H9 (cell line): ENCODE data around the gene LINS1. TPM values are rescaled to one million over a fixed set of nuclear protein-coding genes. Genes with fewer than 3 reads are reported as not detected.

ENCODE experiments used
- DNase-seq: peaks from one replicate; pipeline ENCODE4 v3.0.0-alpha.2; 2017
- H2AFZ ChIP-seq: one replicate; pipeline ENCODE4 v1.6.1; 2013; ENCODE audit warnings: mild to moderate bottlenecking, low read length, control low read depth, moderate library complexity
- H2AK5ac ChIP-seq: 2 replicates; pipeline ENCODE4 v1.6.1; 2013; ENCODE audit warnings: low read length, control low read depth, mixed read lengths; ENCODE audit not compliant: insufficient read length
- H2BK120ac ChIP-seq: one replicate; pipeline ENCODE4 v1.6.1; 2013; ENCODE audit warnings: low read depth, mild to moderate bottlenecking, low read length, control low read depth, inconsistent platforms; ENCODE audit not compliant: poor library complexity, severe bottlenecking
- H2BK12ac ChIP-seq: 2 replicates; pipeline ENCODE4 v1.6.1; 2013; ENCODE audit warnings: low read length, control low read depth, mixed read lengths, low read depth; ENCODE audit not compliant: insufficient read length
- H2BK15ac ChIP-seq: 2 replicates; pipeline ENCODE4 v1.6.1; 2013; ENCODE audit warnings: low read depth, low read length, control low read depth
- H2BK20ac ChIP-seq: one replicate; pipeline ENCODE4 v1.6.1; 2013; ENCODE audit warnings: low read depth, mild to moderate bottlenecking, low read length, control low read depth, inconsistent platforms; ENCODE audit not compliant: poor library complexity, severe bottlenecking
- H2BK5ac ChIP-seq: 2 replicates; pipeline ENCODE4 v1.6.1; 2013; ENCODE audit warnings: low read length, control low read depth, mixed read lengths; ENCODE audit not compliant: insufficient read length
- H3K14ac ChIP-seq: 2 replicates; pipeline ENCODE4 v1.6.1; 2013; ENCODE audit warnings: low read length, control low read depth; ENCODE audit not compliant: insufficient read depth
- H3K18ac ChIP-seq: 2 replicates; pipeline ENCODE4 v1.6.1; 2013; ENCODE audit warnings: low read depth, mild to moderate bottlenecking, mixed read lengths, low read length, control low read depth; ENCODE audit not compliant: insufficient read length
- H3K23ac ChIP-seq: 2 replicates; pipeline ENCODE4 v1.6.1; 2013; ENCODE audit warnings: low read length, control low read depth, mixed read lengths, low read depth; ENCODE audit not compliant: insufficient read length
- H3K23me2 ChIP-seq: 2 replicates; pipeline ENCODE4 v1.6.1; 2013; ENCODE audit warnings: low read depth, mild to moderate bottlenecking, mixed read lengths, low read length, control low read depth; ENCODE audit not compliant: insufficient read length, poor library complexity, severe bottlenecking
- H3K27ac ChIP-seq: 2 replicates; pipeline ENCODE4 v1.5.1; 2013; ENCODE audit warnings: low read length, control low read depth, mixed read lengths, low read depth; ENCODE audit not compliant: insufficient read length
- H3K27me3 ChIP-seq: 2 replicates; pipeline ENCODE4 v1.6.1; 2013; ENCODE audit warnings: low read length, control low read depth, inconsistent platforms; ENCODE audit not compliant: insufficient read depth
- H3K4ac ChIP-seq: 2 replicates; pipeline ENCODE4 v1.6.1; 2013; ENCODE audit warnings: low read depth, mild to moderate bottlenecking, control low read depth, inconsistent platforms, low read length, moderate library complexity
- H3K4me1 ChIP-seq: 2 replicates; pipeline ENCODE4 v1.6.1; 2013; ENCODE audit warnings: low read length, control low read depth, inconsistent platforms; ENCODE audit not compliant: insufficient read depth
- H3K4me2 ChIP-seq: 2 replicates; pipeline ENCODE4 v1.6.1; 2013; ENCODE audit warnings: low read length, control low read depth, mixed read lengths; ENCODE audit not compliant: insufficient read length, insufficient read depth
- H3K56ac ChIP-seq: 2 replicates; pipeline ENCODE4 v1.6.1; 2013; ENCODE audit warnings: low read depth, mild to moderate bottlenecking, mixed read lengths, low read length, control low read depth; ENCODE audit not compliant: insufficient read length
- H3K79me1 ChIP-seq: 2 replicates; pipeline ENCODE4 v1.6.1; 2013; ENCODE audit warnings: low read depth, mild to moderate bottlenecking, moderate library complexity, low read length, control low read depth, inconsistent platforms; ENCODE audit not compliant: insufficient read depth, poor library complexity, severe bottlenecking
- H3K79me2 ChIP-seq: 2 replicates; pipeline ENCODE4 v1.6.1; 2013; ENCODE audit warnings: low read length, control low read depth, inconsistent platforms; ENCODE audit not compliant: insufficient read depth
- H3K9ac ChIP-seq: 2 replicates; pipeline ENCODE4 v1.6.1; 2013; ENCODE audit warnings: low read length, control low read depth, mixed read lengths; ENCODE audit not compliant: insufficient read length; ENCODE audit errors: extremely low read depth
- H3K9me3 ChIP-seq: one replicate; pipeline ENCODE4 v1.6.1; 2013; ENCODE audit warnings: low read depth, low read length, inconsistent platforms; ENCODE audit not compliant: control insufficient read depth
- H3T11ph ChIP-seq: one replicate; pipeline ENCODE4 v1.6.1; 2013; ENCODE audit warnings: mild to moderate bottlenecking, low read length, control low read depth, inconsistent platforms
- H4K20me1 ChIP-seq: one replicate; pipeline ENCODE4 v1.6.1; 2013; ENCODE audit not compliant: control insufficient read depth, insufficient read length, insufficient read depth
- H4K5ac ChIP-seq: 2 replicates; pipeline ENCODE4 v1.6.1; 2013; ENCODE audit warnings: low read depth, mild to moderate bottlenecking, mixed read lengths, low read length, control low read depth; ENCODE audit not compliant: insufficient read length
- H4K8ac ChIP-seq: replicated peaks from 2 replicates; pipeline ENCODE4 v1.6.1; 2013; ENCODE audit warnings: low read length, control low read depth, mixed read lengths, low read depth; ENCODE audit not compliant: insufficient read length
- H4K91ac ChIP-seq: 2 replicates; pipeline ENCODE4 v1.6.1; 2013; ENCODE audit warnings: low read depth, mild to moderate bottlenecking, moderate library complexity, mixed read lengths, low read length, control low read depth; ENCODE audit not compliant: insufficient read length
- H3K27ac Mint-ChIP-seq, 3 experiments: 2 replicates in 2 of 3; 3 replicates in 1 of 3; pipeline ENCODE4 v1.8.0; 2020 to 2021; ENCODE audit warnings: mixed read lengths in 3 of 3, mild to moderate bottlenecking in 1 of 3, moderate library complexity in 1 of 3
- H3K27me3 Mint-ChIP-seq: 2 replicates; pipeline ENCODE4 v1.8.0; 2021; ENCODE audit warnings: low read depth, mild to moderate bottlenecking, moderate library complexity, mixed read lengths
- H3K36me3 Mint-ChIP-seq, 3 experiments: 2 replicates in 2 of 3; 3 replicates in 1 of 3; pipeline ENCODE4 v1.8.0; 2020 to 2021; ENCODE audit warnings: low read depth in 3 of 3, mixed read lengths in 3 of 3; ENCODE audit not compliant: insufficient read depth in 1 of 3
- H3K4me1 Mint-ChIP-seq, 2 experiments: 2 replicates each; pipeline ENCODE4 v1.8.0; 2020; ENCODE audit warnings: mixed read lengths in 2 of 2
- H3K4me3 Mint-ChIP-seq, 2 experiments: 2 replicates in 1 of 2; 3 replicates in 1 of 2; pipeline ENCODE4 v1.8.0; 2020 to 2021; ENCODE audit warnings: mild to moderate bottlenecking in 2 of 2, mixed read lengths in 2 of 2, moderate library complexity in 1 of 2
- H3K9me3 Mint-ChIP-seq, 2 experiments: 2 replicates in 1 of 2; 3 replicates in 1 of 2; pipeline ENCODE4 v1.8.0; 2020; ENCODE audit warnings: mild to moderate bottlenecking in 2 of 2, mixed read lengths in 2 of 2, moderate library complexity in 1 of 2
- WGBS: extraction: QIAGEN DNeasy Blood & Tissue Kit; methylation state at CpG from one replicate; pipeline ENCODE4 v1.1.7; 2013; ENCODE audit warnings: missing lambda C conversion rate, low lambda C conversion rate, mixed read lengths; ENCODE audit not compliant: insufficient read length; ENCODE audit errors: extremely low coverage; 5-methylcytosine and 5-hydroxymethylcytosine counted together
- total RNA-seq: library from RNA; stranded (reverse); gene quantifications from 2 replicates; pipeline ENCODE4 v1.2.1, GENCODE V29; 2021
- TF ChIP-seq, protein P1 (sequence below): fragments of 200-600 bp; sonication (generic); conservative IDR thresholded peaks from 3 replicates; pipeline ENCODE4 v1.8.0; 2021; ENCODE audit warnings: antibody characterized with exemption, mild to moderate bottlenecking

Gene LINS1
- total RNA-seq, 1 experiment from 2014 or later: 8.8 TPM

DNA sequence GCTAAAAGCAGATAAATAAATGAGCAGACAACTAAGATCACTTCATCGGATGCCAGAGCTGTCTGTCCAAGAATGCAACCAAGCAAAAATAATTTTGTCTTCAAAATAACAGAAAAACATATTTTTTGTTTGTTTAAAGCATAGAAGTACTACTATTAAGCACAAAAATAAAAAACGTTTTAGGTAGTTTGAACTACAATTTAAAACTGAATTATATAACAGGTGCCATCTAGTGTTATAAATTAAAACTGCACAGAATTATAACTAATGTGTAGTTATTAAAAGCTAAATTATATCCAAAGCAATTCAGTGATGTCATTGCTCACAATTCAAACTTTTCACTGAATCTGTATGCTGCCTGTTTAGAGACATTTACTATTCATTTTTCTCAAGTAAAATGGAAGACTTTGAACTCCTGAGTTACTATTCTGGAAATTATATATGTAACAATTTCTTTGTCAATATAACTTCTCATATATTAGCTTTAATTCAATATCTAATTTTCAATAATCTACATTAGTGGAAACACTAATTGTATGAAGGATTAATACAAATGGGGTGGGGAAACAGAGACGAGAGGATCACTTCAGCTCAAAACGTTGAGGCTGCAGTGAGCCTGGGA, 29.5 kb downstream of the LINS1 start:
- no peaks in the 10 kb centered on the region for H3K27me3 ChIP-seq
- no peak overlapping the region for H3K14ac ChIP-seq
- no peak overlapping the region for H3K18ac ChIP-seq
- H3K4me1 ChIP-seq: no peaks in the 10 kb centered on the region
- H3K4ac ChIP-seq: no peak overlapping the region
- Mint-ChIP-seq H3K4me3 (no peak overlapping the region), H3K9me3 (no peaks in the 10 kb centered on the region), H3K27me3 (no peaks in the 10 kb centered on the region), H3K4me1 (no peaks in the 10 kb centered on the region), H3K27ac (no peak overlapping the region; a peak in 1 of 7 replicates), H3K36me3 (peaks cover 4 to 16% (median 5%) of the 10 kb centered on the region in 3 experiments; a peak in 4 of 7 replicates)
- no CpG with 5 or more reads among the region's 4 CpGs for WGBS
- no peak overlapping the region for H3K9ac ChIP-seq
- no peak overlapping the region for H3K23ac ChIP-seq
- DNase-seq: no peak
- TF ChIP-seq, protein P1, sequence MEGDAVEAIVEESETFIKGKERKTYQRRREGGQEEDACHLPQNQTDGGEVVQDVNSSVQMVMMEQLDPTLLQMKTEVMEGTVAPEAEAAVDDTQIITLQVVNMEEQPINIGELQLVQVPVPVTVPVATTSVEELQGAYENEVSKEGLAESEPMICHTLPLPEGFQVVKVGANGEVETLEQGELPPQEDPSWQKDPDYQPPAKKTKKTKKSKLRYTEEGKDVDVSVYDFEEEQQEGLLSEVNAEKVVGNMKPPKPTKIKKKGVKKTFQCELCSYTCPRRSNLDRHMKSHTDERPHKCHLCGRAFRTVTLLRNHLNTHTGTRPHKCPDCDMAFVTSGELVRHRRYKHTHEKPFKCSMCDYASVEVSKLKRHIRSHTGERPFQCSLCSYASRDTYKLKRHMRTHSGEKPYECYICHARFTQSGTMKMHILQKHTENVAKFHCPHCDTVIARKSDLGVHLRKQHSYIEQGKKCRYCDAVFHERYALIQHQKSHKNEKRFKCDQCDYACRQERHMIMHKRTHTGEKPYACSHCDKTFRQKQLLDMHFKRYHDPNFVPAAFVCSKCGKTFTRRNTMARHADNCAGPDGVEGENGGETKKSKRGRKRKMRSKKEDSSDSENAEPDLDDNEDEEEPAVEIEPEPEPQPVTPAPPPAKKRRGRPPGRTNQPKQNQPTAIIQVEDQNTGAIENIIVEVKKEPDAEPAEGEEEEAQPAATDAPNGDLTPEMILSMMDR: peak; percentile 56
- H3T11ph ChIP-seq: no peak overlapping the region
- H2AK5ac ChIP-seq: no peak overlapping the region
- H2BK12ac ChIP-seq: no peak overlapping the region
- no peak overlapping the region for H2BK5ac ChIP-seq
- H3K79me2 ChIP-seq: no peaks in the 10 kb centered on the region
- H2BK120ac ChIP-seq: no peak overlapping the region
- no peak overlapping the region for H4K91ac ChIP-seq
- H3K4me2 ChIP-seq: no peak overlapping the region
- H2BK20ac ChIP-seq: no peak overlapping the region
- H4K5ac ChIP-seq: no peak overlapping the region
- H3K9me3 ChIP-seq: no peaks in the 10 kb centered on the region
- no peak overlapping the region for H3K27ac ChIP-seq
- no peak overlapping the region for H2AFZ ChIP-seq
- H3K56ac ChIP-seq: no peak overlapping the region
- H4K20me1 ChIP-seq: no peaks in the 10 kb centered on the region
- no peak overlapping the region for H2BK15ac ChIP-seq
- no peaks in the 10 kb centered on the region for H3K23me2 ChIP-seq
- no peak overlapping the region for H4K8ac ChIP-seq
- H3K79me1 ChIP-seq: no peaks in the 10 kb centered on the region
